WERI-Rb-1 (cell line): ENCODE results near the gene SORBS2.

Source experiments
- DNase-seq: peaks from one replicate; pipeline ENCODE4 v3.0.0-alpha.2; 2020
- H3K27ac ChIP-seq: fragments of 250-450 bp; sonication (Bioruptor Pico); 2 replicates; pipeline ENCODE4 v1.5.1; 2020; ENCODE audit warnings: mild to moderate bottlenecking, moderate library complexity
- H3K27me3 ChIP-seq: fragments of 250-450 bp; sonication (Bioruptor Pico); 2 replicates; pipeline ENCODE4 v1.5.1; 2021; ENCODE audit warnings: mild to moderate bottlenecking, low read depth, moderate library complexity; ENCODE audit not compliant: insufficient read depth, severe bottlenecking
- H3K36me3 ChIP-seq: fragments of 250-450 bp; sonication (Bioruptor Pico); 2 replicates; pipeline ENCODE4 v1.5.1; 2020; ENCODE audit warnings: mild to moderate bottlenecking, moderate library complexity
- H3K4me3 ChIP-seq: 2 replicates; pipeline ENCODE4 v1.5.1; 2011; ENCODE audit warnings: low read depth, mild to moderate bottlenecking, control low read depth, low read length
- H3K9me3 ChIP-seq: fragments of 250-450 bp; sonication (Bioruptor Pico); 2 replicates; pipeline ENCODE4 v1.5.1; 2021; ENCODE audit warnings: mild to moderate bottlenecking, moderate library complexity; ENCODE audit not compliant: severe bottlenecking
- TF ChIP-seq, protein P1 (sequence below): IDR thresholded peaks from 2 replicates; pipeline ENCODE4 v1.5.1; 2011; ENCODE audit warnings: low read depth, mild to moderate bottlenecking, control low read depth, inconsistent platforms, low read length

SORBS2 gene

DNA sequence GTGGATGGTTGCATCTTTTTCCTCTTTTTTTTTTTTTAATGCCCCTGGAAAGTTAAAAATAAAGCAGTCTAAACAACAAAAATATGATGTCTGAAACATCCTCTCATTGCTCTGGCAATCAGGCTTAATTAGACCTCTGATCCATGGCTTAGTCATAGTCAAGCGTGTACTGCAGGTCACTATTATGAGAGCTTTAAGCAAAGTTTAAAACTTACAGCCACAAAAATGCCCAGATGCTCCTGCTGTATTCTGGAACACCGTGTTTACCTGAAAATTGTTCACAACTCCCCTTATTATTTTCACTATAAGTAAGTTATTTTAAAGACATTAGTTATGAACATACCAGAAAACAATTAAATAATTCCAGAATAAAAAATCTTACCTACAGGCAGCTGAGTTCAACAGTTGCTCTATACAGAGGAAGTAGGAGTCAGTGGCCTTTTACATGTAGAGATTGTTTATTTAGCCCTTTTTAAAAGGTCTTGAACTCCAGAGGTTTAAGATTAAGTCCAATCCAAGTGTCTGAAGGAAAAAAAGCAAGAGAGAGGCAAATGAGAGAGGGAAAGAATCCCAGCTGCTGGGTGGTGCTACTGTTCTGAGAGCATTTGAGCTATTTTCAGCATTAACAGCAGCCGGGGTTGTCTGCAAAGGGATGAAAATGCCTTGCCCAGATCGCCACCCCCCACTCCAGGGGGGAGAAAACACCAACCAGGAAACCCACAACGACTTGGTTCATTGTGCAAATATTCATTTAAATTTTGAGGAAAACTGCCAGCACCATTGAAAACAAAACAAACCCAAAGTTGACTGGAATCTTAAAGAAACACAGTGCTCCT, 36.9 kb downstream of the SORBS2 start:
- DNase-seq = no peak
- Histone ChIP-seq H3K36me3 (no peaks in the 10 kb centered on the region), H3K27ac (no peak overlapping the region), H3K9me3 (peaks cover 2% of the 10 kb centered on the region), H3K27me3 (no peaks in the 10 kb centered on the region), H3K4me3 (no peak overlapping the region)
- TF ChIP-seq, protein P1, sequence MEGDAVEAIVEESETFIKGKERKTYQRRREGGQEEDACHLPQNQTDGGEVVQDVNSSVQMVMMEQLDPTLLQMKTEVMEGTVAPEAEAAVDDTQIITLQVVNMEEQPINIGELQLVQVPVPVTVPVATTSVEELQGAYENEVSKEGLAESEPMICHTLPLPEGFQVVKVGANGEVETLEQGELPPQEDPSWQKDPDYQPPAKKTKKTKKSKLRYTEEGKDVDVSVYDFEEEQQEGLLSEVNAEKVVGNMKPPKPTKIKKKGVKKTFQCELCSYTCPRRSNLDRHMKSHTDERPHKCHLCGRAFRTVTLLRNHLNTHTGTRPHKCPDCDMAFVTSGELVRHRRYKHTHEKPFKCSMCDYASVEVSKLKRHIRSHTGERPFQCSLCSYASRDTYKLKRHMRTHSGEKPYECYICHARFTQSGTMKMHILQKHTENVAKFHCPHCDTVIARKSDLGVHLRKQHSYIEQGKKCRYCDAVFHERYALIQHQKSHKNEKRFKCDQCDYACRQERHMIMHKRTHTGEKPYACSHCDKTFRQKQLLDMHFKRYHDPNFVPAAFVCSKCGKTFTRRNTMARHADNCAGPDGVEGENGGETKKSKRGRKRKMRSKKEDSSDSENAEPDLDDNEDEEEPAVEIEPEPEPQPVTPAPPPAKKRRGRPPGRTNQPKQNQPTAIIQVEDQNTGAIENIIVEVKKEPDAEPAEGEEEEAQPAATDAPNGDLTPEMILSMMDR = no peak

DNA sequence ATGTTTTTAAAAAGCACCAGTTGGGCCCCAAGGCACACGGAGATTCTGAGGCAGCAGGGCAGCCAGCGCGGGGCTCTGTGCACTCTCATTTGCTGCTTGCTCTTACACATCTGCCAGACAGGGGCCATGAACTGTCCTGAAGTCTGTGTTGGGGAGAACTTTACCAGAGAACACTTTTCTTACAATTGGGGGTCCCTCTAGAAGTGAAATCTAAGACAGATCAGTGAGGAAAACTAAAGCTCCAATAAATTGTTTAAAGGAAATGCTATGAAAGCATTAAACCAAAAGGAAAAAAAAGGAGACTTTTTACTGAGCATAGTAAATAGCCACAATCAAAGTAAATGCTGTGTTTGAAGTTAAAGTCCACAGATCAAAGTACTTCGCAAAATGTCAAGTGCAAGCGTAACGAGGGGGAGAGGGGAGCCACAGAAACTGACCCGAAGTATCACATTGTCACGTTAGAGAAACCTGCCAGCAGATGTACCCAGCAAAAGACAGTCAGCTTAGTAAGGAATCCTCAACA, 37.8 kb downstream of the SORBS2 start:
- Histone ChIP-seq H3K36me3 (no peaks in the 10 kb centered on the region), H3K27me3 (no peaks in the 10 kb centered on the region), H3K9me3 (peaks cover 2% of the 10 kb centered on the region), H3K4me3 (no peak overlapping the region), H3K27ac (peak overlapping the region; percentile 10; the same call in 1 of the 2 replicates)
- TF ChIP-seq, protein P1 = no peak
- DNase-seq = no peak

DNA sequence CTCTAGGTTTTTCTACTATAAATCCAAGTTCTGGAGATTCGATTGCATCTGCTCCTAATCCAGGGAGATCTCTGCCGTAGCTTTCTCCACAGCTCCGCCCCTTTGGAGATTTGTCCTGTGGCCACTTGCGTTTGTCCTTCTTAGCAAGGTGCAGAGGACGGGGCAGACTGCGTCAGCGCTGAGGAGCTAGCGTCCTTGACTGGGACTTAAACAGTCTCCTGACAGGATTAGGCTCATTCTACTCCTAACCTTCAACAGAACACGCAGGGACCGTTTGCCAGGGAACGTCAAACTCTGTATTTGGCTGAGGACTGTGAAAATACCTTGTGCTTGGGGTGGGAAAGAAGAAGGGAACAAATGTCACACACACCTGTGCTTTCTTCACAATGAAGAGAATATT, 38.6 kb downstream of the SORBS2 start:
- TF ChIP-seq, protein P1 = peak; percentile 43; the same call in 1 of the 2 replicates
- Histone ChIP-seq H3K36me3 (no peaks in the 10 kb centered on the region), H3K27ac (peak overlapping the region; percentile 18), H3K9me3 (peaks cover 2% of the 10 kb centered on the region), H3K4me3 (peak overlapping the region; percentile 24), H3K27me3 (no peaks in the 10 kb centered on the region)
- peak; percentile 89 for DNase-seq

- Histone ChIP-seq H3K36me3 (no peaks in the 10 kb centered on the region), H3K27ac (no peak overlapping the region), H3K4me3 (no peak overlapping the region), H3K9me3 (peaks cover 2% of the 10 kb centered on the region), H3K27me3 (no peaks in the 10 kb centered on the region)
- TF ChIP-seq, protein P1 = no peak
- DNase-seq = no peak
Measured at GRCh38 chr4:185772391-185773093, 39.5 kb downstream of the SORBS2 start.

DNA sequence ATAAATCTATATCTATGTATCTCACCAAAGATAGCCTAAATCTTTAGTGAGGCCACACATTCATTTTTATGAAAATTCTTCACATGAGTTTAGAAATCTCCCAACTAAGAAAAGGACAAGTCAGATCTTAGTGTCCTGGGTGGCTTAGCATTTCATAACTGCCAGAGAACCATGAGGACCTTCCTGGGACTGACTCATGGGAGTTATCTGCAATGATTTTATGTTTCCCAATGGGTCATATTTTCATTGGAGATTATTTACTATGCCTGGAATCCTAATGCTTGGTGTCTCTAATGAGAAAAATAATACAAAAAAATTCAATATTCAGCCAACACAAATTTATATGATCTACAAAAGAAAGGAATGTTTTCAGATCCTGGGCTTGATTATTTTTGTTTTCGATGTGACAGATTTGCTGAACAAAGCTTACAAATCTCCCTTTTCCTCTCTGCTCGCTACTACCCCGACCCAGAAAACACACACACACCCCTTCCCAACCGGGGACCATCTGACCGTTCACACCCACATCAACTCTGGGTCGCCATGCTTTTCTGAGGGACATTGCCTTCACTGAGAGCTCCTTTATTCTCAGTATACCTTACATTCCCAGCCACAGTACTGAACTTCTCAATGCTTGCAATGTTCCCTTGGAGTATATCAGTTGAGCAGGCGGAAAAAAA, 40.1 kb downstream of the SORBS2 start:
- H3K36me3 ChIP-seq = no peaks in the 10 kb centered on the region
- DNase-seq = no peak
- H3K4me3 ChIP-seq = no peak overlapping the region
- TF ChIP-seq, protein P1 = no peak
- H3K27me3 ChIP-seq = no peaks in the 10 kb centered on the region
- H3K27ac ChIP-seq = no peak overlapping the region
- peaks cover 2% of the 10 kb centered on the region for H3K9me3 ChIP-seq
